Measurements from ENCODE around the gene HMCN1.

Gene HMCN1

GRCh38 chr1:185720633-185721272, 13.4 kb upstream of the HMCN1 start:
- no peak overlapping the region for H3K4me2 ChIP-seq (ENCODE audit: low read length, poor library complexity, severe bottlenecking)

GRCh38 chr1:185721553-185721952, 12.6 kb upstream of the HMCN1 start:
- Histone ChIP-seq H3K4ac (ENCODE audit: low read depth in 1 of 2, low read length in 2 of 2) (no peak overlapping the region), H2AK5ac (ENCODE audit: low read length, severe bottlenecking) (no peak overlapping the region), H3K4me3 (ENCODE audit: insufficient read depth in 1 of 2, low read depth in 1 of 2, low read length in 2 of 2) (no peak overlapping the region), H3K14ac (ENCODE audit: low read length in 2 of 2) (no peak overlapping the region), H3K23ac (ENCODE audit: low read length in 2 of 2) (no peak overlapping the region), H2BK12ac (ENCODE audit: low read length in 2 of 2) (no peak overlapping the region), H2AFZ (ENCODE audit: low read depth, low read length) (no peak overlapping the region), H2BK15ac (ENCODE audit: low read depth, poor library complexity, severe bottlenecking) (no peak overlapping the region), H2BK120ac (ENCODE audit: low read depth, low read length) (no peak overlapping the region), H3K36me3 (ENCODE audit: control insufficient read depth in 1 of 2, insufficient read depth in 2 of 2, low read depth in 1 of 2, low read length in 2 of 2) (no peaks in the 10 kb centered on the region), H3K18ac (ENCODE audit: low read depth in 1 of 2, low read length in 2 of 2) (no peak overlapping the region), H3K4me2 (ENCODE audit: low read length, poor library complexity, severe bottlenecking) (no peak overlapping the region), H4K91ac (ENCODE audit: low read length) (no peak overlapping the region), H2BK5ac (ENCODE audit: low read depth, low read length, poor library complexity, severe bottlenecking) (no peak overlapping the region), H3K27me3 (ENCODE audit: control insufficient read depth in 1 of 2, insufficient read depth in 1 of 2, low read length in 2 of 2) (no peaks in the 10 kb centered on the region), H3K27ac (ENCODE audit: low read length, poor library complexity, severe bottlenecking) (no peak overlapping the region), H3K79me1 (replicated peaks; ENCODE audit: low read length, poor library complexity, severe bottlenecking) (no peaks in the 10 kb centered on the region), H3K4me1 (ENCODE audit: control insufficient read depth, insufficient read depth, low read depth, low read length) (peaks cover 2% of the 10 kb centered on the region), H3K9ac (ENCODE audit: low read length) (peak overlapping the region; percentile 73), H3K9me3 (ENCODE audit: control insufficient read depth, low read length) (no peaks in the 10 kb centered on the region), H4K8ac (ENCODE audit: low read length) (no peak overlapping the region)
- DNase-seq, result no peak

More at GRCh38 chr1:185720633-185721272, 13.4 kb upstream of the HMCN1 start:
- H3K4me1 ChIP-seq (ENCODE audit: control insufficient read depth, insufficient read depth, low read depth, low read length), result peaks cover 2% of the 10 kb centered on the region
- WGBS, result 40% methylated on average over 1 of the region's 2 CpGs
- no peak overlapping the region for H3K4ac ChIP-seq (ENCODE audit: low read depth in 1 of 2, low read length in 2 of 2)
- no peak overlapping the region for H3K27ac ChIP-seq (ENCODE audit: low read length, poor library complexity, severe bottlenecking)
- H3K14ac ChIP-seq (ENCODE audit: low read length in 2 of 2), result no peak overlapping the region
- no peak overlapping the region for H3K23ac ChIP-seq (ENCODE audit: low read length in 2 of 2)
- H2AFZ ChIP-seq (ENCODE audit: low read depth, low read length), result no peak overlapping the region
- H2BK120ac ChIP-seq (ENCODE audit: low read depth, low read length), result no peak overlapping the region
- no peak overlapping the region for H4K91ac ChIP-seq (ENCODE audit: low read length)
- H4K8ac ChIP-seq (ENCODE audit: low read length), result no peak overlapping the region
- no peak overlapping the region for H3K18ac ChIP-seq (ENCODE audit: low read depth in 1 of 2, low read length in 2 of 2)
- no peak overlapping the region for H2BK15ac ChIP-seq (ENCODE audit: low read depth, poor library complexity, severe bottlenecking)
- DNase-seq, result peak; percentile 54
- no peak overlapping the region for H2BK5ac ChIP-seq (ENCODE audit: low read depth, low read length, poor library complexity, severe bottlenecking)
- H3K36me3 ChIP-seq (ENCODE audit: control insufficient read depth in 1 of 2, insufficient read depth in 2 of 2, low read depth in 1 of 2, low read length in 2 of 2), result no peaks in the 10 kb centered on the region
- no peaks in the 10 kb centered on the region for H3K27me3 ChIP-seq (ENCODE audit: control insufficient read depth in 1 of 2, insufficient read depth in 1 of 2, low read length in 2 of 2)
- no peaks in the 10 kb centered on the region for H3K79me1 ChIP-seq (replicated peaks; ENCODE audit: low read length, poor library complexity, severe bottlenecking)
- no peaks in the 10 kb centered on the region for H3K9me3 ChIP-seq (ENCODE audit: control insufficient read depth, low read length)
- no peak overlapping the region for H3K4me3 ChIP-seq (ENCODE audit: insufficient read depth in 1 of 2, low read depth in 1 of 2, low read length in 2 of 2)
- peak overlapping the region; percentile 73 for H3K9ac ChIP-seq (ENCODE audit: low read length)
- H2AK5ac ChIP-seq (ENCODE audit: low read length, severe bottlenecking), result no peak overlapping the region
- no peak overlapping the region for H2BK12ac ChIP-seq (ENCODE audit: low read length in 2 of 2)

GRCh38 chr1:185722098-185722497, 12.1 kb upstream of the HMCN1 start:
- DNase-seq, result no peak
- H3K36me3 ChIP-seq (ENCODE audit: control insufficient read depth in 1 of 2, insufficient read depth in 2 of 2, low read depth in 1 of 2, low read length in 2 of 2), result no peaks in the 10 kb centered on the region
- H2BK12ac ChIP-seq (ENCODE audit: low read length in 2 of 2), result no peak overlapping the region
- H3K4me3 ChIP-seq (ENCODE audit: insufficient read depth in 1 of 2, low read depth in 1 of 2, low read length in 2 of 2), result no peak overlapping the region
- no peak overlapping the region for H2BK15ac ChIP-seq (ENCODE audit: low read depth, poor library complexity, severe bottlenecking)
- no peak overlapping the region for H3K18ac ChIP-seq (ENCODE audit: low read depth in 1 of 2, low read length in 2 of 2)
- H2AFZ ChIP-seq (ENCODE audit: low read depth, low read length), result no peak overlapping the region
- no peak overlapping the region for H3K4ac ChIP-seq (ENCODE audit: low read depth in 1 of 2, low read length in 2 of 2)
- no peak overlapping the region for H4K8ac ChIP-seq (ENCODE audit: low read length)
- H3K9ac ChIP-seq (ENCODE audit: low read length), result no peak overlapping the region
- no peak overlapping the region for H3K27ac ChIP-seq (ENCODE audit: low read length, poor library complexity, severe bottlenecking)
- 100% methylated on average over 1 of the region's 2 CpGs for WGBS
- no peaks in the 10 kb centered on the region for H3K9me3 ChIP-seq (ENCODE audit: control insufficient read depth, low read length)
- H2BK120ac ChIP-seq (ENCODE audit: low read depth, low read length), result no peak overlapping the region
- H3K23ac ChIP-seq (ENCODE audit: low read length in 2 of 2), result no peak overlapping the region
- no peak overlapping the region for H3K4me2 ChIP-seq (ENCODE audit: low read length, poor library complexity, severe bottlenecking)
- H3K79me1 ChIP-seq (replicated peaks; ENCODE audit: low read length, poor library complexity, severe bottlenecking), result no peaks in the 10 kb centered on the region
- H4K91ac ChIP-seq (ENCODE audit: low read length), result no peak overlapping the region
- H2AK5ac ChIP-seq (ENCODE audit: low read length, severe bottlenecking), result no peak overlapping the region
- H2BK5ac ChIP-seq (ENCODE audit: low read depth, low read length, poor library complexity, severe bottlenecking), result no peak overlapping the region
- no peak overlapping the region for H3K14ac ChIP-seq (ENCODE audit: low read length in 2 of 2)
- peaks cover 2% of the 10 kb centered on the region for H3K4me1 ChIP-seq (ENCODE audit: control insufficient read depth, insufficient read depth, low read depth, low read length)
- H3K27me3 ChIP-seq (ENCODE audit: control insufficient read depth in 1 of 2, insufficient read depth in 1 of 2, low read length in 2 of 2), result no peaks in the 10 kb centered on the region

- H3K23ac ChIP-seq (ENCODE audit: low read length in 2 of 2), result no peak overlapping the region
- H3K4ac ChIP-seq (ENCODE audit: low read depth in 1 of 2, low read length in 2 of 2), result no peak overlapping the region
- no peak for DNase-seq
- H3K4me2 ChIP-seq (ENCODE audit: low read length, poor library complexity, severe bottlenecking), result no peak overlapping the region
- no peak overlapping the region for H3K27ac ChIP-seq (ENCODE audit: low read length, poor library complexity, severe bottlenecking)
- H3K36me3 ChIP-seq (ENCODE audit: control insufficient read depth in 1 of 2, insufficient read depth in 2 of 2, low read depth in 1 of 2, low read length in 2 of 2), result no peaks in the 10 kb centered on the region
- no peak overlapping the region for H2BK5ac ChIP-seq (ENCODE audit: low read depth, low read length, poor library complexity, severe bottlenecking)
- H2BK12ac ChIP-seq (ENCODE audit: low read length in 2 of 2), result no peak overlapping the region
- no peaks in the 10 kb centered on the region for H3K4me1 ChIP-seq (ENCODE audit: control insufficient read depth, insufficient read depth, low read depth, low read length)
- H3K79me1 ChIP-seq (replicated peaks; ENCODE audit: low read length, poor library complexity, severe bottlenecking), result no peaks in the 10 kb centered on the region
- H3K9me3 ChIP-seq (ENCODE audit: control insufficient read depth, low read length), result peaks cover 3% of the 10 kb centered on the region
- WGBS, result 58% methylated on average over 1 of the region's 2 CpGs
- H3K14ac ChIP-seq (ENCODE audit: low read length in 2 of 2), result no peak overlapping the region
- no peak overlapping the region for H3K18ac ChIP-seq (ENCODE audit: low read depth in 1 of 2, low read length in 2 of 2)
- no peak overlapping the region for H4K91ac ChIP-seq (ENCODE audit: low read length)
- H2AFZ ChIP-seq (ENCODE audit: low read depth, low read length), result no peak overlapping the region
- no peak overlapping the region for H4K8ac ChIP-seq (ENCODE audit: low read length)
- H3K4me3 ChIP-seq (ENCODE audit: insufficient read depth in 1 of 2, low read depth in 1 of 2, low read length in 2 of 2), result no peak overlapping the region
- no peak overlapping the region for H3K9ac ChIP-seq (ENCODE audit: low read length)
- no peak overlapping the region for H2AK5ac ChIP-seq (ENCODE audit: low read length, severe bottlenecking)
- no peak overlapping the region for H2BK120ac ChIP-seq (ENCODE audit: low read depth, low read length)
- no peaks in the 10 kb centered on the region for H3K27me3 ChIP-seq (ENCODE audit: control insufficient read depth in 1 of 2, insufficient read depth in 1 of 2, low read length in 2 of 2)
- no peak overlapping the region for H2BK15ac ChIP-seq (ENCODE audit: low read depth, poor library complexity, severe bottlenecking)
Observed at GRCh38 chr1:185727726-185728125, 6.5 kb upstream of the HMCN1 start.
